LNCAP (cell line): Measurements from ENCODE around the gene DOCK1.

Source experiments
- TF ChIP-seq, protein P1 (sequence below): fragments of 450-650 bp; IDR thresholded peaks from 2 replicates; pipeline ENCODE4 v1.5.1; 2017; ENCODE audit warnings: mild to moderate bottlenecking

The DOCK1 gene

DNA sequence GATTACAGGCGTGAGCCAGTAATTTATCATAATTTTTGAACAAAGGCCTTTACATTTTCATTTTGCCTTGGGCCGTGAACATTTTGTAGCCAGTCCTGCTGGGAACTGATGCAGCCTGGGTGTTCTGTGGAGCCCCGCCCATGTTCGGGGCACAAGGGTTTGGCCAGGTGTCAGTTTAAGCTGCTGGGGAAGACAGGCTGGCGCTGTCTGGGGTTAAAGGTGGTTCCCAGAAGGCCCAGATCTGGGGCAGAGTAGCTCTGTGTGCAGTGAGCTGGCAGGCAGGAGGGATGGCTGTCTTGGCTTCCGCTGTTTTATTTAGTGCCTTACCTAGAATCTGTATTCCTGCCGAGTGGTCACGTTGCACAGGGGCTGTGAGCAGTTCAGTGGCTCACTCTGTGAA is 50.2 kb downstream of the DOCK1 start:
- TF ChIP-seq, protein P1, sequence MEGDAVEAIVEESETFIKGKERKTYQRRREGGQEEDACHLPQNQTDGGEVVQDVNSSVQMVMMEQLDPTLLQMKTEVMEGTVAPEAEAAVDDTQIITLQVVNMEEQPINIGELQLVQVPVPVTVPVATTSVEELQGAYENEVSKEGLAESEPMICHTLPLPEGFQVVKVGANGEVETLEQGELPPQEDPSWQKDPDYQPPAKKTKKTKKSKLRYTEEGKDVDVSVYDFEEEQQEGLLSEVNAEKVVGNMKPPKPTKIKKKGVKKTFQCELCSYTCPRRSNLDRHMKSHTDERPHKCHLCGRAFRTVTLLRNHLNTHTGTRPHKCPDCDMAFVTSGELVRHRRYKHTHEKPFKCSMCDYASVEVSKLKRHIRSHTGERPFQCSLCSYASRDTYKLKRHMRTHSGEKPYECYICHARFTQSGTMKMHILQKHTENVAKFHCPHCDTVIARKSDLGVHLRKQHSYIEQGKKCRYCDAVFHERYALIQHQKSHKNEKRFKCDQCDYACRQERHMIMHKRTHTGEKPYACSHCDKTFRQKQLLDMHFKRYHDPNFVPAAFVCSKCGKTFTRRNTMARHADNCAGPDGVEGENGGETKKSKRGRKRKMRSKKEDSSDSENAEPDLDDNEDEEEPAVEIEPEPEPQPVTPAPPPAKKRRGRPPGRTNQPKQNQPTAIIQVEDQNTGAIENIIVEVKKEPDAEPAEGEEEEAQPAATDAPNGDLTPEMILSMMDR = no peak

DNA sequence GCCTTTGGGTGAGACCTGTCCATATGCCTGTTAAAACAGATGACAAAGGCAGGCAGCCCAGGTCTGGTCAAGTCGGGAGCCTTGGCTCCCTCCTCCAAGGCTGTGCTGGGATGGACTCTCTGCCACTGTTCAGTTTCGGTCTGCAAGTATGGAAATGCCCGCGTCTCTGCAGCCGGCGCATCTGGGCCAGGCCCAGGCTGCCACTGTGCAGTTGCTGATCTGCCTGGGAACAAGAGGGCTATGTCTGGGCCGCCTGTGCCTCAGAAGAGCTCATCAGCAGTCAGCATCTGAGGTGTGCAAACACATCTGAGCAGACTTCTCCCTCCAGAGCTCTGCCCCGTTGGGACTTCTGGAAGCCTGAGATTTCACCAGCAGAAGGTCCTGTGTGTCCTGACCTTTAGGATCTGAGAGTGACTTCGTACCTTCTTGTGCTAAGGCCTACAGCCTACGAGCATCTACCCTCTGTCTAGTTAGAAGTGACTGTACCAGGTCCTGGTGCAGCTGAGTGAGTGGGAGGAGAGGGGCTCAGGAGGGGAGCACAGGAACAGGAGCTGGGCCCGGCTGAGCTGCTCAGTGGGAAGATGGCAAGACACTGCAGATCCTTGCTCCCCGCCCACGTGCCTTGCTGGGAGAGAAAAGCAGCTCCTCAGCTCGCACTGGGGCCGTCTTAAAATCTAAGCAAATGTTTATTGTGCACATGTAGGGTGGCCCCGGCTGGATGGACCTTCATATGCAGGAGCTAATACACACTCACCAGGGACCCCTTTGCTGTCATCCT is 50.9 kb downstream of the DOCK1 start:
- TF ChIP-seq, protein P1 = no peak

DNA sequence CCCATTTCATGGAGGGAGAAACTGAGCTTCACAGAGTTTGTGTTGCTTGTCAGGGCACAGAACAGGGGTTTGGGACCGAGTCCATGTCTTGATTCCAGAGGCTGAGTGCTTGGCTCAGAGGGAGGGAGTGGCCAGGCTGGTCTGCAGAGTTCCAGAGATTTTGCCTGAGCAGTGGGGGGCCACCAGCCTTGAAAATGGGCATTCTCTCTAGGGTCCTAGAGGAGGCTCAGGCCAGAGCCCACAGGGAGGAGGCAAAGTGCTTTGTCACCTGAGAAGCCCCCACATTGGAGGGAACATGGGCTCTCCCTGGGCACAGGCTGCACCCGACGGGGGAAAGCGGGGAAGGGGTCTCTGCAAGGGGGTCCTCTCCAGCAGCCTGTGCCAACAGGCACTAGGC is 51.5 kb downstream of the DOCK1 start:
- TF ChIP-seq, protein P1 = no peak

DNA sequence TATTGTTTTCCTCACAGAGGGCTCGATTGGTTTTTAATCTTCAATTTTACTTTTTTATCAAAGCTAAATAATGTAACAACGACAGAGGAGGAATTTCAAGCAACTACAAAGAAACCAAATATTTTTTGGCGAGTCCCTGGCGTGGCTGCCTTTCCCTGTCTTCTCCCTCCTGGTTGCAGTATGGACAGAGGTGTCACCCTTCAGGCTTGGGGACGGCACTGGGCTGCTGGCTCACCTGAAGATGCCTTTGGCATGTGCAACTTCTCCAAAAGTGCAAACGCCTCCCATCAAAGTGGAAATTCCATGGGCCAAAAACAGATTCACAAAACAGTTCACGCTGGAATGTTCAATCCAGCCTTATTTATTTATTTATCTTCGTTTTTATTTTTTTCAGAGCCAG is 51.9 kb downstream of the DOCK1 start:
- TF ChIP-seq, protein P1 = no peak

DNA sequence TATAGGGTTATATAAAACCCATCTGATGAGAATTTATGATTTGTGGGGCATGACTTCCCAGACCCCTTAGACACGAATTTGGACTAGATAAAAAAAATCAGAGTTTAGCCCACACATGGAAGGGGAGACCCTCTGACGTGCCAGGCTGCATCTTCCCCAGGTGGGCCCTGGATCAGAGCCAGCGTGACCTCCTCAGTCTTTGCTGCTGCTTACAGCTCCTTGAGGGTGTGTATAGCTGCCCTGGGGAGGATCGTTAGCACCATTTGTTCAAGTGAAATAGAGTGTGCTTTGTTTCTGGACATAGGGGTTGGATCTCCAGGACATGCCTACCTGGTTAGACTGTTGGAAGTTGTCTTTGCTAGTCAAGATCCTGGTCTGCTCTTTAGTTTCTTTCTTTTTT is 54.2 kb downstream of the DOCK1 start:
- TF ChIP-seq, protein P1 = no peak

DNA sequence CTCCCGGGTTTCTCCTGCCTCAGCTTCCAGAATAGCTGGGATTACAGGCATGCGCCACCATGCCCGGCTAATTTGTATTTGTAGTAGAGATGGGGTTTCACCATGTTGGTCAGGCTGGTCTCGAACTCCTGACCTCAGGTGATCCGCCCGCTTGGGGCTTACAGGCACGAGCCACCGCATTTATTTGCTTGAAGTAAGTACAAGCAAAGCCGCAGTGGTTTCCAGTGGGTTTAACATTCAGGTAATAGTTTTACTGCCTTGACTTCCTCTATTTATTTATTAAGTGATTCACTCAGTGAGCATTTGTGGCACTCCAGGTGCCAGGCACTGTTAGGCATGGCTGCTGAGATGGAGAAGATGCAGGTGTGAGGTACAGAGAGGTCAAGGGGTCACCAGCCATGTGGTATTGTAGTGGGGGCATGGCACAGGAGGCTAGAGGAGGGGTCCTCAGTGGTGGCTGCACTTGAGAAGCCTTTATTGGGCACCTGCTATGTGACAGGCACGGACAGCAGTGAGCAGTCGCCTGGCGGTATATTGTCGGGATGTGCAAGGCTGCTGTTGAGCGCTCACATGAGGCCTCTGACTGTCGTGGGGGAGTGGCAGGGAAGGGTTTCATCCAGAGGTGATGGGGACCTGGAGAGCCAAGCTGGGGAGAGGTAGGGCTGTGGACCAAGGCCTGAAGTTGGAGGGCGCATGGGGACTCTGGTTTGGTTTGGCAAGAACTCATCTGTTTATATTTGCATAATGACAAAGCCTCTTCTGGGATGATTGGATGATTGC is 54.9 kb downstream of the DOCK1 start:
- TF ChIP-seq, protein P1 = no peak

DNA sequence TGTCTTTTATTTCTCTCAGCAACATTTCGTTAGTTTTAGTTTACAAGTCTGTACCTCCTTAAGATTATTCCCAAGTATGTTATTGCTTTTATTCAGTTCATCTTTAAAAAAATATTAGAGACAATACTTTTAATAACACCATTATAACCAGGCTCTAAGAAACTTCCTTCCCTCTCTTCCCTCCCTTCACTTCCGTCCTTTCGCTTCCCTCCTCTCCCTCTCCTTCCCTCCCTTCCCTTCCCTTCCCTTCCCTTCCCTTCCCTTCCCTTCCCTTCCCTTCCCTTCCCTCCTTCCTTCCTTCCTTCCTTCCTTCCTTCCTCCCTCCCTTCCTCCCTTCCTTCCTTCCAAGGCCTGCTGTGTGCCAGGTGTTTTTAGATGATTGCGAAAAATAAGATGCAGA is 58.1 kb downstream of the DOCK1 start:
- TF ChIP-seq, protein P1 = no peak
